ENCODE data around the gene SGCE.

SGCE gene

DNA sequence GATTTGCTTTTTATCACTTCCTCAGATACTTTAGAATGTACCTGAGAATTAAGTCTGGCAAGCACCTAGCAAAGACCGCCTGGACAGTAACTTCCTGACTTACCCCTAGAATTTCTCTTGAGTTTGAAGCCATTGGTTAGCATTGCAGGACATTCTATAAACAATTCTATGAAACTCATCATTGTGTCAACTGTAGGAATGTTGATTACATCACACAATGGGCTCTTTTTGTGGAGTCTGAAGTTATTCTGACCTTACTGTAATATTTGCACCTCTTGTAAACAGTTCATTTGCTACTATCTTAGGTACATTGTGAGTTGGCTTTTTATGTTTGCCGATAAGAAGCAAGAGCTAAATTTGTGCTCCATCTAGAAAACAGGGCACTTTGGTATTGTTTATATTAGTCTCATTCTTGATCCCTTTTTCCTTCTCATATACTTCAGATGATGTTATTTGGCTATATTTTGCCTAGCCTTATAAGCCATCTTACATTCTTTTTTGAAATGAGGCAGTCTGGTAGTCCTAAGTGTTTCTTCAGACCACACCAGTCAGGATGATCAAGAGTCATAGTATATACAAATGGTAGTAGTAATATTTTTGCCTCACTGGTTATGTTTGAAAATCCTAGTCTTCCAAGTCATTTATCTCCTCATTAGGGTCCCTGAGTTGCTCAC, 94.0 kb downstream of the SGCE start (continued):
- TF ChIP-seq ZNF221 (tag by site-specific recombination; IDR thresholded peaks at IDR 0.05; ENCODE audit: borderline replicate concordance) = no peak
- TF ChIP-seq ZNF16 (tag by site-specific recombination; IDR thresholded peaks at IDR 0.05; ENCODE audit: low read depth) = no peak
- no peak for TF ChIP-seq ZNF354C (tag by site-specific recombination; IDR thresholded peaks at IDR 0.05; ENCODE audit: borderline replicate concordance, low read depth)
- TF ChIP-seq HOXD13 (CRISPR knock-in tag; IDR thresholded peaks at IDR 0.05; ENCODE audit: borderline replicate concordance) = no peak
- TF ChIP-seq ZNF555 (tag by site-specific recombination; conservative IDR thresholded peaks at IDR 0.05) = no peak
- TF ChIP-seq, protein P1, sequence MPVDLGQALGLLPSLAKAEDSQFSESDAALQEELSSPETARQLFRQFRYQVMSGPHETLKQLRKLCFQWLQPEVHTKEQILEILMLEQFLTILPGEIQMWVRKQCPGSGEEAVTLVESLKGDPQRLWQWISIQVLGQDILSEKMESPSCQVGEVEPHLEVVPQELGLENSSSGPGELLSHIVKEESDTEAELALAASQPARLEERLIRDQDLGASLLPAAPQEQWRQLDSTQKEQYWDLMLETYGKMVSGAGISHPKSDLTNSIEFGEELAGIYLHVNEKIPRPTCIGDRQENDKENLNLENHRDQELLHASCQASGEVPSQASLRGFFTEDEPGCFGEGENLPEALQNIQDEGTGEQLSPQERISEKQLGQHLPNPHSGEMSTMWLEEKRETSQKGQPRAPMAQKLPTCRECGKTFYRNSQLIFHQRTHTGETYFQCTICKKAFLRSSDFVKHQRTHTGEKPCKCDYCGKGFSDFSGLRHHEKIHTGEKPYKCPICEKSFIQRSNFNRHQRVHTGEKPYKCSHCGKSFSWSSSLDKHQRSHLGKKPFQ (tag by site-specific recombination; IDR thresholded peaks at IDR 0.05) = no peak

DNA sequence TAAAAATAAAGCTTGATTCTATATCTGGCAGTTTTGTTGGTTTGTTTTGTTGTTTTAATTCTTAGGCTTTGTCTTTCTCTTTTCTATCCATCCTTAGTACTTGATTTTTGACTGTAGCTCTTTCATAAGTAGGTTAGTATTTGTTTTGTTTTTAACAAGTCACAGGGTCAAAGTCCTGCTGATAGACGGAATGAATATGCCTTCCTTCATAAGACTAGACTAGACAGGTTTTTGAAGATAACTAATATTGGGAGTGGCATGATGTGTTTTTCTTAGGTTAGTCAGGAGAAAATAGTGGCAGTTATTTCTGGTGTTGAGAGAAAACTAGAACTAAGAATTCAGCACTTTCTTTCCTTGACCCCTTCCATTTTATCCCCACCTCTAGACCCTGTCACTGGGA, 96.0 kb downstream of the SGCE start:
- H3K4me3 ChIP-seq (ENCODE audit: low read depth, low read length) = no peak overlapping the region
- CTCF ChIA-PET = no interaction called here
- POLR2A ChIA-PET = no interaction called here

DNA sequence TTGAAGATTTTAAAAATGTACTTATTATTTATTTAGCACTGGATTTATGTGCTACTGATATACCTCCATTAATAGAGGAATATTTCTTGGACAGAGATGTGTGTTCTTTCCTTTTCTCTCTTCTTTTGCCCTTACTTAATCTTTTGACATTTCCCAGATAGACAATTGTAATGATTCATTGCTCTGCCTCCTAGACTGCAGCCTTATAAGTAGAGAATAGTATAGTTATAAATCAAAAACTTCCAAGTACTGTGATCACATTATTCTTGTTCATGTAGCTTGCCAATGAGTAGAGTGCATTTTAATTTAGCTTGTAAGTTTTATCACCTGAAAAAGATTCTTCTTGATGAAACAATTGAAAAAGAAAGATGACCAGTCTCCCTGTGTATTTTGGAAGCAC, 98.7 kb downstream of the SGCE start:
- H3K27ac ChIP-seq (ENCODE audit: extremely low read depth, low read depth, low read length) = no peak overlapping the region
- H3K36me3 ChIP-seq (ENCODE audit: control insufficient read depth in 2 of 2, insufficient read depth in 1 of 2, low read length in 2 of 2) = no peaks in the 10 kb centered on the region; a peak in 1 of 3 replicates
- no peaks in the 10 kb centered on the region for H3K9me3 ChIP-seq (ENCODE audit: control insufficient read depth, insufficient read depth, low read depth, low read length)
- CTCF ChIA-PET = no interaction called here
- POLR2A ChIA-PET = no interaction called here
- no peaks in the 10 kb centered on the region for H3K4me1 ChIP-seq (ENCODE audit: control insufficient read depth, insufficient read depth, low read length)
- TF ChIP-seq ZNF311 (tag by site-specific recombination; IDR thresholded peaks at IDR 0.05; ENCODE audit: borderline replicate concordance) (no peak), ZNF623 (tag by site-specific recombination; IDR thresholded peaks at IDR 0.05) (no peak), ZNF112 (tag by site-specific recombination; IDR thresholded peaks at IDR 0.05) (no peak), ZNF19 (tag by site-specific recombination; IDR thresholded peaks at IDR 0.05; ENCODE audit: low read depth) (no peak)
- no peak overlapping the region for H3K4me3 ChIP-seq (ENCODE audit: low read depth, low read length)

More for the DNA sequence above, 96.0 kb downstream of the SGCE start:
- H3K9me3 ChIP-seq (ENCODE audit: control insufficient read depth, insufficient read depth, low read depth, low read length) = no peaks in the 10 kb centered on the region
- H3K36me3 ChIP-seq (ENCODE audit: control insufficient read depth in 2 of 2, insufficient read depth in 1 of 2, low read length in 2 of 2) = no peaks in the 10 kb centered on the region
- H3K4me1 ChIP-seq (ENCODE audit: control insufficient read depth, insufficient read depth, low read length) = no peaks in the 10 kb centered on the region
- TF ChIP-seq YY1 (tag by site-specific recombination; IDR thresholded peaks at IDR 0.05) = no peak
- no peak for TF ChIP-seq ZNF621 (tag by site-specific recombination; IDR thresholded peaks at IDR 0.05)
- no peak for TF ChIP-seq BCL11B (tag by site-specific recombination; IDR thresholded peaks at IDR 0.05; ENCODE audit: low read depth)
- no peak for TF ChIP-seq ZBTB17 (tag by site-specific recombination; IDR thresholded peaks at IDR 0.05)
- TF ChIP-seq, protein P2, sequence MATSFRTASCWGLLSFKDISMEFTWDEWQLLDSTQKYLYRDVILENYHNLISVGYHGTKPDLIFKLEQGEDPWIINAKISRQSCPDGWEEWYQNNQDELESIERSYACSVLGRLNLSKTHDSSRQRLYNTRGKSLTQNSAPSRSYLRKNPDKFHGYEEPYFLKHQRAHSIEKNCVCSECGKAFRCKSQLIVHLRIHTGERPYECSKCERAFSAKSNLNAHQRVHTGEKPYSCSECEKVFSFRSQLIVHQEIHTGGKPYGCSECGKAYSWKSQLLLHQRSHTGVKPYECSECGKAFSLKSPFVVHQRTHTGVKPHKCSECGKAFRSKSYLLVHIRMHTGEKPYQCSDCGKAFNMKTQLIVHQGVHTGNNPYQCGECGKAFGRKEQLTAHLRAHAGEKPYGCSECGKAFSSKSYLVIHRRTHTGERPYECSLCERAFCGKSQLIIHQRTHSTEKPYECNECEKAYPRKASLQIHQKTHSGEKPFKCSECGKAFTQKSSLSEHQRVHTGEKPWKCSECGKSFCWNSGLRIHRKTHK (tag by site-specific recombination; IDR thresholded peaks at IDR 0.05) = no peak
- TF ChIP-seq ZNF157 (tag by site-specific recombination; IDR thresholded peaks at IDR 0.05) = no peak
- no peak for TF ChIP-seq RBAK (tag by site-specific recombination; IDR thresholded peaks at IDR 0.05)
- no peak for TF ChIP-seq ZNF138 (tag by site-specific recombination; IDR thresholded peaks at IDR 0.05; ENCODE audit: borderline replicate concordance)
- no peak overlapping the region for H3K27ac ChIP-seq (ENCODE audit: extremely low read depth, low read depth, low read length)

DNA sequence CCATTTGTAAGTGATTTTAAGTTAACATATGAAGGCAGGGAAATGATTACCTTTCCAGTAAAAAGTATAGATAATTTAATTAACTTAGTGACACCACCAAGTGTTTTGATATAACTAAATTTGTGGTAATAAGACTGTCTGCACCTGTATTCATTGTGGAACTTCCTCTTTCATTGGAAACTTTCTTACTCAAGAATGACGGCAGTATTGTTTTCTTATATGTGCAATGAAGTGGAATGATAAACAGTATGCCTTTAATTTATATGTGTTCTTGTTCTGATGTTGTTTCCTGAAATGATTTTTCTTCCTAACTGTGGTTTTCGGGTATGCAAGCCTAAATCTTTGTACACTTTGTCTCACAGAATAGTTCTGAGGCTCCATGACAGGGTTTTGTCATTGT, 99.9 kb downstream of the SGCE start:
- POLR2A ChIA-PET = no interaction called here
- no peak overlapping the region for H3K27ac ChIP-seq (ENCODE audit: extremely low read depth, low read depth, low read length)
- TF ChIP-seq, protein P3, sequence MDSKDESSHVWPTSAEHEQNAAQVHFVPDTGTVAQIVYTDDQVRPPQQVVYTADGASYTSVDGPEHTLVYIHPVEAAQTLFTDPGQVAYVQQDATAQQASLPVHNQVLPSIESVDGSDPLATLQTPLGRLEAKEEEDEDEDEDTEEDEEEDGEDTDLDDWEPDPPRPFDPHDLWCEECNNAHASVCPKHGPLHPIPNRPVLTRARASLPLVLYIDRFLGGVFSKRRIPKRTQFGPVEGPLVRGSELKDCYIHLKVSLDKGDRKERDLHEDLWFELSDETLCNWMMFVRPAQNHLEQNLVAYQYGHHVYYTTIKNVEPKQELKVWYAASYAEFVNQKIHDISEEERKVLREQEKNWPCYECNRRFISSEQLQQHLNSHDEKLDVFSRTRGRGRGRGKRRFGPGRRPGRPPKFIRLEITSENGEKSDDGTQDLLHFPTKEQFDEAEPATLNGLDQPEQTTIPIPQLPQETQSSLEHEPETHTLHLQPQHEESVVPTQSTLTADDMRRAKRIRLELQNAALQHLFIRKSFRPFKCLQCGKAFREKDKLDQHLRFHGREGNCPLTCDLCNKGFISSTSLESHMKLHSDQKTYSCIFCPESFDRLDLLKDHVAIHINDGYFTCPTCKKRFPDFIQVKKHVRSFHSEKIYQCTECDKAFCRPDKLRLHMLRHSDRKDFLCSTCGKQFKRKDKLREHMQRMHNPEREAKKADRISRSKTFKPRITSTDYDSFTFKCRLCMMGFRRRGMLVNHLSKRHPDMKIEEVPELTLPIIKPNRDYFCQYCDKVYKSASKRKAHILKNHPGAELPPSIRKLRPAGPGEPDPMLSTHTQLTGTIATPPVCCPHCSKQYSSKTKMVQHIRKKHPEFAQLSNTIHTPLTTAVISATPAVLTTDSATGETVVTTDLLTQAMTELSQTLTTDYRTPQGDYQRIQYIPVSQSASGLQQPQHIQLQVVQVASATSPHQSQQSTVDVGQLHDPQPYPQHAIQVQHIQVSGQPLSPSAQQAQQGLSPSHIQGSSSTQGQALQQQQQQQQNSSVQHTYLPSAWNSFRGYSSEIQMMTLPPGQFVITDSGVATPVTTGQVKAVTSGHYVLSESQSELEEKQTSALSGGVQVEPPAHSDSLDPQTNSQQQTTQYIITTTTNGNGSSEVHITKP (tag by site-specific recombination; IDR thresholded peaks at IDR 0.05) = no peak
- TF ChIP-seq ZNF311 (tag by site-specific recombination; IDR thresholded peaks at IDR 0.05; ENCODE audit: borderline replicate concordance) (no peak), ZBTB8A (tag by site-specific recombination; IDR thresholded peaks at IDR 0.05) (no peak), KLF1 (tag by site-specific recombination; IDR thresholded peaks at IDR 0.05) (no peak), SCRT2 (tag by site-specific recombination; IDR thresholded peaks at IDR 0.05) (no peak), ZFP3 (tag by site-specific recombination; IDR thresholded peaks at IDR 0.05; ENCODE audit: low read depth) (no peak), ZNF830 (tag by site-specific recombination; IDR thresholded peaks at IDR 0.05; ENCODE audit: low read depth) (no peak)

More for the DNA sequence above, 99.9 kb downstream of the SGCE start:
- H3K4me1 ChIP-seq (ENCODE audit: control insufficient read depth, insufficient read depth, low read length) = no peaks in the 10 kb centered on the region
- H3K36me3 ChIP-seq (ENCODE audit: control insufficient read depth in 2 of 2, insufficient read depth in 1 of 2, low read length in 2 of 2) = no peaks in the 10 kb centered on the region; a peak in 1 of 3 replicates
- H3K4me3 ChIP-seq (ENCODE audit: low read depth, low read length) = no peak overlapping the region
- H3K9me3 ChIP-seq (ENCODE audit: control insufficient read depth, insufficient read depth, low read depth, low read length) = no peaks in the 10 kb centered on the region
- CTCF ChIA-PET = no interaction called here

Data from HEK293 (cell line).